GM23248 (cell line): ENCODE data around the gene ADORA3. TPM values are rescaled to one million over a fixed set of nuclear protein-coding genes. Genes with fewer than 3 reads are reported as not detected.
"Not testable (repeated sequence)": the region's sequence is repeated elsewhere in the genome, so short reads cannot be mapped to it uniquely, and the experiment has no call there.

Experiments used
- DNase-seq: peaks from one replicate; pipeline ENCODE4 v3.0.0-alpha.2; 2015
- H2AFZ ChIP-seq: fragments of 200-600 bp; sonication (generic); 2 replicates; pipeline ENCODE4 v1.6.1; 2016; ENCODE audit warnings: antibody characterized with exemption
- H3F3A ChIP-seq: fragments of 200-600 bp; sonication (generic); 2 replicates; pipeline ENCODE4 v1.6.1; 2016; ENCODE audit warnings: mild to moderate bottlenecking, antibody characterized with exemption, mixed run types; ENCODE audit not compliant: insufficient read depth
- H3K27ac ChIP-seq: fragments of 200-600 bp; sonication (generic); 2 replicates; pipeline ENCODE4 v1.5.1; 2016; ENCODE audit warnings: mild to moderate bottlenecking
- H3K27me3 ChIP-seq: fragments of 200-600 bp; sonication (generic); replicated peaks from 2 replicates; pipeline ENCODE4 v1.6.1; 2016; ENCODE audit warnings: mild to moderate bottlenecking; ENCODE audit not compliant: insufficient read depth
- H3K36me3 ChIP-seq: fragments of 200-600 bp; sonication (generic); 2 replicates; pipeline ENCODE4 v1.6.1; 2016; ENCODE audit warnings: low read depth, mild to moderate bottlenecking
- H3K4me1 ChIP-seq: fragments of 200-600 bp; sonication (generic); 2 replicates; pipeline ENCODE4 v1.6.1; 2016; ENCODE audit warnings: mild to moderate bottlenecking; ENCODE audit not compliant: insufficient read depth
- H3K4me2 ChIP-seq: fragments of 200-600 bp; sonication (generic); one replicate; pipeline ENCODE4 v1.6.1; 2016; ENCODE audit warnings: mild to moderate bottlenecking; ENCODE audit not compliant: unreplicated experiment
- H3K4me3 ChIP-seq: fragments of 200-600 bp; sonication (generic); 2 replicates; pipeline ENCODE4 v1.5.1; 2016; ENCODE audit warnings: mild to moderate bottlenecking
- H3K79me2 ChIP-seq: fragments of 200-600 bp; sonication (generic); 2 replicates; pipeline ENCODE4 v1.6.1; 2016; ENCODE audit warnings: mild to moderate bottlenecking; ENCODE audit not compliant: insufficient read depth
- H3K9ac ChIP-seq: fragments of 200-600 bp; sonication (generic); 2 replicates; pipeline ENCODE4 v1.6.1; 2016; ENCODE audit warnings: mild to moderate bottlenecking
- H3K9me2 ChIP-seq: fragments of 200-600 bp; sonication (generic); 2 replicates; pipeline ENCODE4 v1.6.1; 2016; ENCODE audit warnings: mixed run types, mild to moderate bottlenecking, moderate library complexity; ENCODE audit not compliant: insufficient read depth
- H3K9me3 ChIP-seq: fragments of 200-600 bp; sonication (generic); one replicate; pipeline ENCODE4 v1.6.1; 2017; ENCODE audit warnings: low read depth
- H4K20me1 ChIP-seq: fragments of 200-600 bp; sonication (generic); 2 replicates; pipeline ENCODE4 v1.6.0; 2016; ENCODE audit not compliant: insufficient read depth
- EZH2 ChIP-seq: fragments of 200-600 bp; sonication (generic); IDR thresholded peaks from 2 replicates; pipeline ENCODE4 v1.6.1; 2018; ENCODE audit warnings: antibody characterized with exemption, mild to moderate bottlenecking; ENCODE audit not compliant: insufficient read depth, poor library complexity, severe bottlenecking
- EZH2phosphoT487 ChIP-seq: fragments of 200-600 bp; sonication (generic); IDR thresholded peaks from 2 replicates; pipeline ENCODE4 v1.6.1; 2018; ENCODE audit warnings: antibody characterized with exemption, moderate library complexity, mild to moderate bottlenecking, low read depth; ENCODE audit not compliant: insufficient read depth
- WGBS, 2 experiments: methylation state at CpG; one replicate each; pipeline ENCODE4 v1.1.6; 2015 to 2017; ENCODE audit warnings: low lambda C conversion rate in 2 of 2, low coverage in 1 of 2; ENCODE audit errors: missing lambda C conversion rate in 2 of 2; 5-methylcytosine and 5-hydroxymethylcytosine counted together
- in situ Hi-C: fragments of 300-500 bp; cut with MboI; formaldehyde crosslinking; loops from 2 replicates; pipeline ENCODE4 v1.15.0; 2020
- polyA plus RNA-seq: library from polyadenylated mRNA; unstranded; fragments of >200 nt; fragmentation: Nextera tagmentation; extraction: Ambion mirVana; gene quantifications from 2 replicates; pipeline ENCODE4 v1.2.1, GENCODE V29; 2016
- total RNA-seq: library from RNA; depleted of rRNA; stranded (reverse); fragments of >200 nt; shearing (Covaris generic); gene quantifications from 2 replicates; pipeline ENCODE4 v1.2.3, GENCODE V29; 2014; rRNA removed

Gene ADORA3
- total RNA-seq (not detected in 2 replicates), polyA plus RNA-seq (not detected in 2 replicates)

DNA sequence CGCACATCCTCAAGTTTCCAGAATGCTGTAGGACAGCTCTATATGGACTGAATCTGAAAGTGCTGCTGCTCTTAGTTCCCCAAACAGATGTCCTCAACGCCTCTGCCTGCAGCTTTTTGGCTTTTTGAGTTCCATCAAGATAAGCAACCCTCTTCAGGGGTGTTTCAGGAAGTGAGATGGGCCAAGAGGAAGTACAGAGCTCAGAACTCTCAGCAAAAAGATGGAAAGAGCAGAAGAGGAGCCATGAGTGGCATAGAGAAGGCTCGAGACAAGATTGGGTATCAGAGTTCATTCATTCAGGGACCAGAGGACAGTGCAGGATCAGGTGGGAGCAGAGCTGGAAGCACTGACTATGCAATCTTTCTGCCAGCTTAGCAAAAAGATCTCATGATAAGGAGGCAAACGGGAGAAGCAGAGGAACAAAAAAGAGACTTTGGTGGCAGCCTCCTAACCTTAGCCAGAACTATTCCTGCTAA is at the start of gene ADORA3, which contains the start of gene TMIGD3:
ADORA3 (minus strand) TSS at position 49 of the 476 bp plus-strand sequence. CDS start 279 bp downstream, outside the sequence.
TMIGD3 (minus strand) TSS at position 49 of the 476 bp plus-strand sequence. CDS start 279 bp downstream, outside the sequence.
- no peaks in the 10 kb centered on the region for H3K36me3 ChIP-seq
- peaks cover 10% of the 10 kb centered on the region for H3K4me1 ChIP-seq
- TF ChIP-seq EZH2 (no peak), EZH2phosphoT487 (no peak)
- H3K27ac ChIP-seq, result no peak within 1 kb of the TSS
- H3K4me2 ChIP-seq, result no peak within 1 kb of the TSS
- no peaks in the 10 kb centered on the region for H4K20me1 ChIP-seq
- no peaks in the 10 kb centered on the region for H3K9me2 ChIP-seq
- no peak for DNase-seq
- no peaks in the 10 kb centered on the region for H3K9me3 ChIP-seq
- H3K4me3 ChIP-seq, result no peak within 1 kb of the TSS
- in situ Hi-C loops, result no loop called here
- H3K79me2 ChIP-seq, result no peaks in the 10 kb centered on the region
- 42 to 60% methylated on average over 4 of the region's 4 CpGs for WGBS, 2 experiments
- H3K27me3 ChIP-seq, result peaks cover 6% of the 10 kb centered on the region; the same call in 1 of the 2 replicates
- no peak within 1 kb of the TSS for H2AFZ ChIP-seq
- H3F3A ChIP-seq, result peaks cover 5% of the 10 kb centered on the region; the same call in 1 of the 2 replicates
- no peak within 1 kb of the TSS for H3K9ac ChIP-seq

- no peaks in the 10 kb centered on the region for H3K27me3 ChIP-seq
- H3F3A ChIP-seq, result no peaks in the 10 kb centered on the region
- peaks cover 14% of the 10 kb centered on the region for H3K4me1 ChIP-seq
- H3K9ac ChIP-seq, result no peak overlapping the region
- 22 to 25% methylated on average over 3 of the region's 3 CpGs for WGBS, 2 experiments
- H3K9me3 ChIP-seq, result no peaks in the 10 kb centered on the region
- no peaks in the 10 kb centered on the region for H3K36me3 ChIP-seq
- no peak for TF ChIP-seq EZH2
- TF ChIP-seq EZH2phosphoT487, result no peak
- peak; percentile 89 for DNase-seq
- peak overlapping the region; percentile 7 for H3K4me2 ChIP-seq
- H3K27ac ChIP-seq, result peak overlapping the region; percentile 37
- no peaks in the 10 kb centered on the region for H3K79me2 ChIP-seq
- H2AFZ ChIP-seq, result no peak overlapping the region
- no peak overlapping the region for H3K4me3 ChIP-seq
- in situ Hi-C loops, result no loop called here
- no peaks in the 10 kb centered on the region for H3K9me2 ChIP-seq
- no peaks in the 10 kb centered on the region for H4K20me1 ChIP-seq
Measured at GRCh38 chr1:111553196-111553595, 49.8 kb upstream of the ADORA3 start.

GRCh38 chr1:111552587-111552986 is 49.2 kb upstream of the ADORA3 start:
- Histone ChIP-seq H3K4me3 (no peak overlapping the region), H3K79me2 (no peaks in the 10 kb centered on the region), H3K9me2 (no peaks in the 10 kb centered on the region), H3K27ac (peak overlapping the region; percentile 37), H2AFZ (no peak overlapping the region), H3K4me1 (peaks cover 14% of the 10 kb centered on the region), H3K4me2 (peak overlapping the region; percentile 7), H3K9me3 (no peaks in the 10 kb centered on the region), H3K36me3 (no peaks in the 10 kb centered on the region), H4K20me1 (no peaks in the 10 kb centered on the region), H3K9ac (no peak overlapping the region), H3K27me3 (no peaks in the 10 kb centered on the region), H3F3A (no peaks in the 10 kb centered on the region)
- no peak for DNase-seq
- in situ Hi-C loops, result no loop called here
- TF ChIP-seq EZH2 (no peak), EZH2phosphoT487 (no peak)

DNA sequence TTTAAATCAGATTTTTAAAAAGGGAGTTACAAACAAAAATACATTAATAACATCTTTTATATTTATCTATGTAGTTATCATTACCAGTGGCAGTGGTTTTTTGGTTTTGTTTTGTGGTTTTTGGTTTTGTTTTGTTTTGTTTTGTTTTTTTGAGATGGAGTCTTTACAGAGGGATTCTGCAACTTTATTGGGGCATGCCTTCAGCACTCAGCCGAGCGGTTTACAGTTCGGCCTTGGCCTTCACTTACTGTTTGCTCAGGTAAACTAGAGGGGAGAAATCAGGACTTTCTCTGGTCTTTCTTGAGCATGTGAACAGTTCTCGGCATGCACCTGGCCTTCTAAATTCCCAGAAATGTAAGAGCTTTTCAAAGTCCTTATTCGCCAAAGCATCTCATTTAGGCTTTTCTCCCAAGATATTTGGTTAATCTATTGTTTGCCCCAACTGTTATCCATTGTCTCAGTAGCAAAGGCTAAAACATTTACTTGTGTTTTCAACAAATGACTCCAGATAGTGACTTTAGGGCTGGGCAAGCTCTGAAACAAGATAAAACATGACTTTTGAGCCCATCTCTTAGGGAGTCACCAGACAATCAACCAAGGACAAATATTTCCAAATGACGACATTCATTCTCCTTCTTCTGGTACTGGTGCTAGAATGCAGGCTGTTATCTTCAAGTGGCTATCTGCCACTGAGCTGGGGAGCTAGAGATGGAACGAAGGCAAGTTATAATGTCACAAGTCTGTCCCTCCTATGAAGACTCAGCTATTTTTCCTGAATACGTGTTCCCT is 48.4 kb upstream of the ADORA3 start:
- no peak for TF ChIP-seq EZH2phosphoT487
- TF ChIP-seq EZH2, result no peak
- H3K4me3 ChIP-seq, result no peak overlapping the region
- in situ Hi-C loops, result no loop called here

DNA sequence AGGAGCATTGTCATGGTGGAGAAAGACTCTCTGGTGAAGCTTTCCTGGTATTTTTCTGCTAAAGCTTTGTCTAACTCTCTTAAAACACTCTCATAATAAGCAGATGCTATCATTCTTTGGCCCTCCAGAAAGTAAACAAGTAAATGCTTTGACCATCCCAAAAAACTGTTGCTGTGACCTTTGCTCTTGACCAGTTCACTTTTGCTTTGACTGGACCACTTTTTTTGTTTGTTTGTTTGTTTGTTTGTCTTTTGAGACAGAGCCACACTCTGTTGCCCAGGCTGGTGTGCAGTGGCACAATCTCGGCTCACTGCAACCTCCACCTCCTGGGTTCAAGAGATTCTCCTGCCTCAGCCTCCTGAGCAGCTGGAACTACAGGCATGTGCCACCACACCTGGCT is 44.4 kb upstream of the ADORA3 start:
- not testable (repeated sequence) for DNase-seq

More for the DNA sequence above, 48.4 kb upstream of the ADORA3 start:
- H3K79me2 ChIP-seq, result no peaks in the 10 kb centered on the region
- H3K9me3 ChIP-seq, result no peaks in the 10 kb centered on the region
- 85 to 89% methylated on average over 8 of the region's 8 CpGs for WGBS, 2 experiments
- no peak overlapping the region for H3K9ac ChIP-seq
- DNase-seq, result no peak
- H2AFZ ChIP-seq, result 0 out of 2 replicates have a peak overlapping the region, but pooled peaks have one; percentile 3
- H3K4me2 ChIP-seq, result no peak overlapping the region
- H3K27me3 ChIP-seq, result no peaks in the 10 kb centered on the region
- H3F3A ChIP-seq, result no peaks in the 10 kb centered on the region
- H3K36me3 ChIP-seq, result no peaks in the 10 kb centered on the region
- H3K9me2 ChIP-seq, result no peaks in the 10 kb centered on the region
- no peaks in the 10 kb centered on the region for H4K20me1 ChIP-seq
- no peak overlapping the region for H3K27ac ChIP-seq
- H3K4me1 ChIP-seq, result peaks cover 14% of the 10 kb centered on the region

More for the DNA sequence above, 44.4 kb upstream of the ADORA3 start:
- H3K4me2 ChIP-seq, H3K9me2 ChIP-seq, H3F3A ChIP-seq, H3K36me3 ChIP-seq, H3K79me2 ChIP-seq, H2AFZ ChIP-seq, H3K9ac ChIP-seq, H3K9me3 ChIP-seq, H4K20me1 ChIP-seq, in situ Hi-C loops, H3K4me3 ChIP-seq, H3K4me1 ChIP-seq, H3K27ac ChIP-seq, H3K27me3 ChIP-seq: not testable (repeated sequence)
- 77 to 93% methylated on average over 1 of the region's 1 CpG for WGBS, 2 experiments
